ENCODE data around the gene OARD1.
"Not testable (repeated sequence)": the region's sequence is repeated elsewhere in the genome, so short reads cannot be mapped to it uniquely, and the experiment has no call there.

OARD1 gene, protein sequence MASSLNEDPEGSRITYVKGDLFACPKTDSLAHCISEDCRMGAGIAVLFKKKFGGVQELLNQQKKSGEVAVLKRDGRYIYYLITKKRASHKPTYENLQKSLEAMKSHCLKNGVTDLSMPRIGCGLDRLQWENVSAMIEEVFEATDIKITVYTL

DNA sequence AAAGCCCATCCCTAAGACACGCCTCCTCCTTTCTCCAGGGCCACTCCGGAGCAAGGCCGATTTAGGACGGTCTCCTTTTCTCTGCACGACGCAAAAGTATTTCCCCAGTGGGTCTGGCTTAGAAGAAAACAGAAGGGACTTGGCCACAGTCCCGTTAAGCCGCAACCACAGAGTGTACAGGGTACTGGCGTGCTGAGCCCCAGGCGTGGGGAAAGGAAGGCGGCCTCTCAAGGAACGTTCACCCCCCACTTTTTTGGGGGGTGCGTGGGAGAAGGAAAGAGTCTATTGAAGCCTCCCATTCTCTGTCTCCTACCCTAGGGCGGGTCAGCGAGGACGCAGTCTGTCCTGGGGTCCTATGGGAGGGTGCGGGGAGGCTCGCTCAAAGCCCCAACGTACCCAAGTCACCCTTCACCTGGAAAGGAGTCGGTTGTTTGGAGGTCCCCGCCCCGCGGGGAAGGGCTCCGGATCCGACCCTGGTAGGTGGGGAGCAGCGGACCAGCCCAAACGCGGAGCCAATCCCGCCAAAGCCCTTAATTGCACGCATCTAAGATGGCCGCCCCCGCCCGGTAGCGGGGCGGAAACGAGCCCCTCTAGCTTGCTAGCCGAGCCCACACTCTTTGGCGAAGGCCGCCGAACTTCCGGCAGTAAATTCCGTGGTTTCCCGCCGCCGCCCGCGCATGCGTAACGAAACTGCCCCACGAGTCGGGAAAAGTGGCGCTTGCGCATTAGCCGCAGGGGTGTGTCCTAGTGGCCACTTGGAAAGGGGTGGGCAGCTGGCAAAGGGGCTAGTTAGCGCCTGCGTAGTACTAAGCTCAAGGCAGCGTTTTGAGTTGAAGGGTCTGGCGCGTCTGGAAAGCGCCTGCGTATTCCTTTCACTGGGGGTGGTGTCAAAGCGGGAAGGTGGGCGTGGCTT, at the start of gene OARD1:
TSS of gene OARD1 (minus strand) at position 434 of the 913 bp plus-strand sequence. CDS start 722 bp downstream, outside the sequence.
- peak within 1 kb of the TSS; percentile 99 for H3K4me3 ChIP-seq (ENCODE audit: low read depth, low read length)
- peak; percentile 97 for DNase-seq (ENCODE audit: low read depth)

DNA sequence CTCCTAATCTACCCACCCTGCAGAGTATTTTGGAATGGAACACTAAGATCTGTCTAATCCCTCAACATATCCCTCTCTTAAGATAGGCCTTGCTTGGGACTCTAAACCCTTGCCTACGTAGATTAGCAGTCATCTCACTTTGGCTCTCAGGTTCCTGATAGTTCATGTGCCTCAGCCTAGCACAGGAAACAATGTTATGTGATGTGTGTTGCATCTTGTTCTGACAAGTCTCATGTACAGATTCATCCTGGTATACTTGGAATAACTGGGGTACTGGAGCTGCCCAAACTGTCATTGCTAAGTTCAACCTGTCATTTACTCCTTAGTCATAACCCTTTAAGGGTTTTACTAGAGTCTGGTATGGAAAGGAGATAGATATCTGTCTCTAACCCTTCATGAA, 47.9 kb upstream of the OARD1 start:
- DNase-seq (ENCODE audit: low read depth): no peak

DNA sequence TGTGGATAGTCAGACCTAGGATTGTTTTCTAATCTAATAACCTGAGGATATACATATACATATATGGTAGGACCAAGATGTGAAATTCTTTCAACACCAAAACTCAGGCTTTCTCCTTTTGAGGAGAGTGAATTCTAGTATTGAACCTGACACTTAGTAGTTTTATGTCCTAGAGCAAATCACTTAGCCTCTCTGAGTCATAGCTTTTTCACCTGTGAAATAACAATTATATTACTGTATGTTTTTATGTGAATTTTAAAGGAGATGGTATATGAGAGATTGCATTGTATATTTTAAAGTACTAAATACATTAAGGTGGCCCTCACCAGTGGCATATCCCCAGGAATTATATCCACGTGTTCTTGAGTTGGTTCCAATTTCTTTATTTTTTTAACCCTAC, 47.4 kb upstream of the OARD1 start:
- no peak for DNase-seq (ENCODE audit: low read depth)
- no peak overlapping the region for H3K4me3 ChIP-seq (ENCODE audit: low read depth, low read length)

More for the DNA sequence above, 47.9 kb upstream of the OARD1 start:
- no peak overlapping the region for H3K4me3 ChIP-seq (ENCODE audit: low read depth, low read length)

DNA sequence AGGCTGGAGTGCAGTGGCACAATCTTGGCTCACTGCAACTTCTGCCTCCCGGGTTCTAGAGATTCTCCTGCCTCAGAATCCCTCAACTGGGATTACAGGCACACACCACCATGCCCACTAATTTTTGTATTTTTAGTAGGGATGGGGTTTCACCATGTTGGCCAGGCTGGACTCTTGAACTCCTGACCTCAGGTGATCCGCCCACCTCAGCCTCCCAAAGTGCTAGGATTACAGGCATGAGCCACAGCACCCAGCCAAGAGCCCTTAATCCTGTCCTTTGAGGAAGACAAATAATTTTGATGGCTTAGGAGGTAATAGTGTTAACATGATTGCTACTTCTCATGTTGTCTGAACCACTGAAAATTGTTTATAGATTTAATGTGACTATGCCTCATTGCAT, 42.9 kb upstream of the OARD1 start:
- not testable (repeated sequence) for H3K4me3 ChIP-seq (ENCODE audit: low read depth, low read length)

DNA sequence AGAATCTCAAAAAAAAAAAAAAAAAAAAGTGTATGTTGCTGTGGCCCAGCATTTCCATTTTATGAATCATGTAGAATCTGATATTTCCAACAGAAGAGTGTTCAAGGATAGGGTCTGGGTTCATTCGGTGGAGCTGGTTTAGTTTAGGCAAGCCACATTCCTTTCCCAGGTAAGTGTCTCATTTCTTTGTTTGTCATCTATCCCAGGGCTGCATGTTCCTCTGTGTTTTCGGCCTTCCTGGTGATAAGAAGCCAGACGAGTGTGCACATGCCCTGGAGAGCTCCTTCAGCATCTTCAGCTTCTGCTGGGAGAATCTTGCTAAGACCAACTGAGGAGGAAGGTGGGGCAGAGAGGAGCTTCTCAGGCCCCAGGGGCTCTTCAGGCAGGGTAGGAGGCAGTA, 38.9 kb upstream of the OARD1 start:
- DNase-seq (ENCODE audit: low read depth): no peak
- no peak overlapping the region for H3K4me3 ChIP-seq (ENCODE audit: low read depth, low read length)

More for the DNA sequence above, 42.9 kb upstream of the OARD1 start:
- DNase-seq (ENCODE audit: low read depth): not testable (repeated sequence)

DNA sequence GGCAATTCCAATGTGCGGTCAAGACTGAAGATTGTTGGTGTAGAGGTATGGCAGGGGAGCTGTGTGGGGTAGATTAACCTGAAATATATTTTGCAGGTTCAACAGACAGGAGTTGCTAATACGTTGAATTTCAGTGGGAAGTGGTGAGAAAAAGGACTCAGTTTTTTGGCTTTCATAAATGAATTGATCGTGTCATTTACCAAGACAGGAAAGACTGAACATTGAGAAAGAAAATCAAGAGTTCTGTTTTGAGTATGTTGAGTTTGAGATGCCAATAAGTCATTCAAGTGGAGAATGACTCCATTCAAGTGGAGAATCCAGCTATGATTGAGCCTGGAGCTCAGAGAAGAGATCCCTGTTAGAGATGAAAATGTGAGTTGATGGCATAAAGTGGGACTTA, 31.7 kb upstream of the OARD1 start:
- no peak for DNase-seq (ENCODE audit: low read depth)
- H3K4me3 ChIP-seq (ENCODE audit: low read depth, low read length): no peak overlapping the region

DNA sequence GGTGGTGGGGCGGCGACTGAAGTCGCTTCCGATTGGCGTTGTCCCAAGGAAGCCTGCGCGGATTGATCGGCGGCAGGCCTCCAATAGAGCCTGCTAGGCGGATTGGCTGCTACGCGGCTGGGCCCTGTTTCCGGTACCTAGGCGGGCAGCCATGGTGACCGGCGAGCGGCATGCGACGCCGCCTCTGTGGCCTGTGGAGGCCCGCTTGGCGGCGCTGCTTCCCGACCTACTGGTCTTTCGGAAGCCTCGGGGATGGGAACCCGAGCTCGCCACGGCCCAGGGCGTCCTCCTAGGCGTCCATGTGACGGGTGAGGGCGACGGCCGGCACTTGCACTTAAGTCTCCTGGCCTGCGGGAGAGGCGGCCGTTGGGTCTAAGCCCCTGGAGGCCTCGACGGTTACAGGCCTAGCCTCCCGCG, 28.7 kb upstream of the OARD1 start:
- no peak for DNase-seq (ENCODE audit: low read depth)
- no peak overlapping the region for H3K4me3 ChIP-seq (ENCODE audit: low read depth, low read length)

DNA sequence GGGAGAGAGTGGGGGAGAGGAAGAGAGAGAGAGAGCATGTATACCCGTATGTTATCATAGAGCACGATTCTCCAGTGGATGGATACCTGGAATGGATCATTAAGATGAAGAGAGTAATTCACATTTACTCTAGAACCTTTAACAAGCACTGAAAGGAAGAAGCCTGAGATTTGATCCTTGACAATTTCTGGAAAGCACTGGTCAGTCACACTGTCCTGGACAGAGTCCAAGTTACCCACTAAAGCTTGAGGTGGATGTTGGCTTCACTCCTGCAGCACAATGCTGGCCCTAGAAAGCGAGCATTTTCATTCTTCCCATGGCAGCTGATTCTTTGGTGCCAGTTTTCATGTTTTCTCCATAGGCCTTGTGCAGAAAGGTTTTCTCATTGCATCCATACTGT, 26.2 kb upstream of the OARD1 start:
- no peak for DNase-seq (ENCODE audit: low read depth)
- no peak overlapping the region for H3K4me3 ChIP-seq (ENCODE audit: low read depth, low read length)

DNA sequence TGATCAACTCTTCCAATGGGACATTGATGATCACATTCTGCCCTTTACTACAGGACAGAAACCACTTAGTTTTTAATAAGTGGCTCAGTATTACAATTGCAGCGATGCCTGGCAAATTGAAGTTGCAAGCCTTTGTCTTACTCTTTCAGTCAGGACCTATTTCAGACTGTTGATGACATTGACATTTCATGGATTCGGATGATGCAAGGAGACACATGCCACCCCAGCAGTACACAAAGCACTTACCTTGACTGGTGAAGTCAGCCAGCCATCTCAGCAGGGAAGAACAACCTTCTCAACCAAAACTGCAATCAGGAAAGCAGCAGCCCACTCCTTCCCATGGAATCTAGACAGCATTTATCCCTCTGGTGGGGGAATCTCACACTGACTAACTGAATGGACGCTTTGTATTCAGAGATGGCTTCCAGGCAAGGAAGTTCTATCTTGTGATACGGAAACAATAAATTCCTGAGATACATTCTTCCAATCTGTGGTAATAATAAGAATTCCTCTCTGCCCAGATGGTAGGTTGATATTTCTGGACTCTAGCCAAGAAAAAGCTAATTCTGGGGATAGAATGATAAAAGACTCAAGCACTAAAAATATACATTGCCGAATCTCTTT, 25.4 kb upstream of the OARD1 start:
- H3K4me3 ChIP-seq (ENCODE audit: low read depth, low read length): no peak overlapping the region
- DNase-seq (ENCODE audit: low read depth): no peak

DNA sequence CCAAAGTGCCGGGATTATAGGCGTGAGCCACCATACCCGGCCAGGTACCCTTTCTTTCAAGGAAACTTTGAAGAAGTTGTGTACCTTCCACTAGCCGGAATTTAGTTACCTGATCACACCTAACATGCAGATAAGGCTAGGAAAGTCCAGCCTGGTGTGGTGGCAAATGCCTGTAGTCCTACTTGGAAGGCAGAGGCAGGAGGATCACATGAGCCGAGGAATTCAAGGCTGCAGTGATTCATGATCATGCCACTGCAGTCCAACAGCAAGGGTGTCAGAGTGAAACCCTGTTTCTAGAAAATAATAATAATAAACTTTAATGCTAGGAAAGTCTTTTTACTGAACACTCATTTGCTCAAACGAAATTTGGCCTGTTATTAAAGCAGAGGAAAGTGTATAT, 21.6 kb upstream of the OARD1 start:
- no peak overlapping the region for H3K4me3 ChIP-seq (ENCODE audit: low read depth, low read length)
- no peak for DNase-seq (ENCODE audit: low read depth)

DNA sequence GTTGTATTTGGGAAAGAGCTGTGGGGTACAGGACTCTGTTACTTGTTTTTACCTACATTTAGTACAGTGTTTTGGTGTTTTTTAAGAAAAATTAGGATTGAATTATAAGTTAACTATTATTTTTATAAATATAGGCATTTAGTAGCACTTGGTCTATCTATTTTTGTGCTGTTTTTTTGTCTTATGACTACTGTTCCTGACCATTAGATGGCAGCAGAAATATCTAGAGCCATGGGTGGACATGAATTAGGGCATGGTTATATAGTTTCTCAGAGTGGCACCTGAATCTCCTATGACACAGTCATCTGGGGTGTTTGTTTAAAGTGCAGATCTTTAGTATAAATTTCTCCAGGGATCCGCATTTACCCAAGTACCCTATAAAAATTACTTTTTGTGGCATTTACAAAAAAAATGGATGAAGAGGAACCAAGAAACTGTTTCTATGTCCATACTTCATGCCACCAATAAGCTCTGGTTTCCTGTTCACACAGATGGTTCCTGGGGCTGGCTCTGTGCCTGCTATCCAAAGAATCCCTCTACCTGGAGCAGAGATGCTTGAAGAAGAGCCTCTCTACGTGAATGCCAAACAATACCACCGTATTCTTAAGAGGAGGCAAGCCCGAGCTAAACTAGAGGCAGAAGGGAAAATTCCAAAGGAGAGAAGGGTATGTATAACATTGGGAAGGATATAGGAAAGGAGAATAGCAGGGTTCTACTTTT, 20.4 kb upstream of the OARD1 start:
- no peak for DNase-seq (ENCODE audit: low read depth)
- H3K4me3 ChIP-seq (ENCODE audit: low read depth, low read length): no peak overlapping the region

DNA sequence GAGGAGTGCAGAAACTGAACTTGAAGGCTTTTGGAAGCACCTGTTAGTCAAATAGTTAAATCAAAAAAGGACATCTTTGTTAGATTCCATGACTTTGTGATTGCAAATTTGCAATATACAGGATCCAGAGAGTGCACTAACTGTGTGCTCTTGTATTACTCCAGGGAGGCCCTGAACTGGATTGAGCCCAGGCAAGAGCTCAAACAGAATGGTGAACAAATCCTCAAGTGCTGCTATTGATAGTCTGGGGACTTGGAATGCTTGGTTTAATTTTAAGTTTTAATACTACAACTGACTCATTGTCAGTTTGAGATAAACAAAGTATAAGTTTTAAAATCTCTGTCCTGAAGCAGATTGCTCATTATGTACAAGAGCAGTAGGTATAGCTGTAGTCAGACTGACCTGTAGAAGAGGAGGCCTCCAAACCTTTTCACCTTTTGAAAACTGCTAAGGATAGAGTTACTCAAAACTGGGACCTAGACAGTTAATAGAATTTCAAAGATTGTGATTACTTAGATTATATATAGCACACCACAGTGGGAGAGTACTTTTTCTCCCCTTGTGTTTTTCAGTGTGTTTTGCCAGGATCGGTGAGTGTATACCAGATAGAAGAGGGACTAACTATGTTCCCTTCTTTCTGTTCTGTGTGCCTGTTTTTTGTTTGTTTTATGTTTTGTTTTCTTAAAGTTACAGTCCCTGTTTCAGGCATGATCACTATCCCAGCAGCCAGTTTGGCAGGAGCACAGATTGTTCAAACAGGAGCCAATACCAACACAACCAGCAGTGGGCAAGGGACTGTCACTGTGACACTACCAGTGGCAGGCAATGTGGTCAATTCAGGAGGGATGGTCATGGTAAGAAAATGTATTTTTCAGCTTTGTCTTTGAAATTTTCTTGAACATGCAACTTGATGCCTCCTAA, 18.9 kb upstream of the OARD1 start:
- H3K4me3 ChIP-seq (ENCODE audit: low read depth, low read length): no peak overlapping the region
- DNase-seq (ENCODE audit: low read depth): no peak

DNA sequence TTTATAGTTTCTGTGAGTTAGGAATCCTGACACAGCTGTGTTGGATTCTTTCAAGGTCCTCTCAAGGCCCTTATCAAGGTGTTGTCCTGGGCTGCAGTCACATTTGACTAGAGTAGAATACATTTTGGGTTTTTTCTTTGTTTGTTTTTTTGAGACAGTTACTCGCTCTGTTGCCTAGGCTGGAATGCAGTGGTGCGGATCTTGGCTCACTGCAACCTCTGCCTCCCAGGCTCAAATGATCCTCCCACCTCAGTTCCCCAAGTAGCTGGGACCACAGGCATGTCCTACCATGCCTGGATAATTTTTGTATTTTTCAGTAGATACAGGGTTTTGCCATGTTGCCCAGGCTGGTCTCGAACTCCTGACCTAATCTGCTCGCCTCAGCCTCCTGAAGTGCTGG, 16.3 kb upstream of the OARD1 start:
- no peak for DNase-seq (ENCODE audit: low read depth)
- no peak overlapping the region for H3K4me3 ChIP-seq (ENCODE audit: low read depth, low read length)

DNA sequence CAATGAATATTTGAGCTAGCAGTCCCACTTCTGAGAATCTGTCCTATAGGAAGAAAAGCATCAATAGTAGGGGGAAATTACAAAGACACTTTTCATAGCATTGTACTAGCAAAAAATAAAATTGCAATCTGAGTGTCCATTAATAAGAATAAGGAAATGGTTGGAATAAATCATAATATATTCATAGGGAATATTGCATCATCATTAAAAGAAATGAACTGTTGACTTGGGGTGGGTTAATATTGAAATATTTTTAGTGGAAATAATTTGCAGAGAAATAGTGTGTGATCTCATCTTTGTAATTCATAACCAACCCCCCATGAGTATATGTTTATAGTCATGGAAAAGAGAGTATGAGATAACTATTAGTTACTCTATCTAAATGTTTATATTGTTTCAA, 13.0 kb upstream of the OARD1 start:
- DNase-seq (ENCODE audit: low read depth): no peak

DNA sequence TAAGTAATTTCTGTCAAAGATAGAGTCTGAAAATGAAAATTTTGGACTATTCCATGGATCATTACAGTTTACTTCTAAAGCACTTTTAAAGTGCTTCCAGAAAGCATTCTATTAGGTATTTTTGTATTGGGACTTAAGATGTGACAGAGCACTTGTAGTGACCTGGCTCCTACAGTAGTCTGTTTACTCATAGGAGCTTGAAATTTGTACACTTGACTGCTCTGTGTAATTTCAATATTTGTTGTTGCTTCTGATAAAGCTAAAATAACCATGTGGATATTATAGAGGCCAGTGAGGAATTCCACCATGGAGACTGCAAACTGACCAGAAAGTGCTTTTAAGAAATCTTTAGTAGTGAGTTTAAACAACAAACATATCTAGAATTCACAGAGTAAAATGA, 10.9 kb upstream of the OARD1 start:
- H3K4me3 ChIP-seq (ENCODE audit: low read depth, low read length): no peak overlapping the region
- DNase-seq (ENCODE audit: low read depth): no peak

More for the DNA sequence above, 13.0 kb upstream of the OARD1 start:
- H3K4me3 ChIP-seq (ENCODE audit: low read depth, low read length): no peak overlapping the region

DNA sequence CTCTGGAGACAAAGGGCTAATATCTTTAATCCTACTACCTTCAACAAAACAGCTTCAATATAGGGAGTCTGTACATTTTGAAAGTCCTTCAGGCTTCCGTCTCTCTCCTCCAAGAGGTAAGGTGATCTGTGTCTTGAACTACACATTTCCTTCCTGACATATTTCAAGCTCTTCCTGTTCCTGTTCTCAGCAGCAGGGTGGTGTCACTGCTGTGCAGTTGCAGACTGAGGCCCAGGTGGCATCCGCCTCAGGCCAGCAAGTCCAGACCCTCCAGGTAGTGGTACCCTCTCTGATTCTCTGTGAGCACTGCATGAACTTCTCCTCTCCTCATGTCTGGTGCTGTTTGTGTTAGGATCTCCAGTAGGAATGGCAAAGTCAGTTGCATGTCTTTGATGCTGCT, 8.5 kb upstream of the OARD1 start:
- no peak for DNase-seq (ENCODE audit: low read depth)
- H3K4me3 ChIP-seq (ENCODE audit: low read depth, low read length): no peak overlapping the region

DNA sequence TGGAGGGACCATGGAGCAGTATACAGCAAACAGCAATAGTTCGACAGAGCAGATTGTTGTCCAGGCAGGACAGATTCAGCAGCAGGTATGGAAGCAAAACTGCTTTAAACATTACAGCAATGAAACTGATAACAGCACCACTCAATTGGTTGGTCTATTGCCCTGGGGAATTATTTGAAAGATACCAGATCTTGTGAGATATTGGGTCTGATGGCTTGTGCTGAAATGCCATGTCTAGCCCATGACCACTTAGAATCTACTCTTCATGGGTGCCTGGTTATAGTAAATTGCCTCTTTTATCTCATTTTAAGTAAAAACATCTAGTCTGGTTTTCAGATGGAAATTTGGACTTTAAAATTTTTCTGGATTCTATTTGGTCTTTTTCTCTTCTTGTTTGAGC, 6.9 kb upstream of the OARD1 start:
- no peak overlapping the region for H3K4me3 ChIP-seq (ENCODE audit: low read depth, low read length)
- DNase-seq (ENCODE audit: low read depth): no peak

DNA sequence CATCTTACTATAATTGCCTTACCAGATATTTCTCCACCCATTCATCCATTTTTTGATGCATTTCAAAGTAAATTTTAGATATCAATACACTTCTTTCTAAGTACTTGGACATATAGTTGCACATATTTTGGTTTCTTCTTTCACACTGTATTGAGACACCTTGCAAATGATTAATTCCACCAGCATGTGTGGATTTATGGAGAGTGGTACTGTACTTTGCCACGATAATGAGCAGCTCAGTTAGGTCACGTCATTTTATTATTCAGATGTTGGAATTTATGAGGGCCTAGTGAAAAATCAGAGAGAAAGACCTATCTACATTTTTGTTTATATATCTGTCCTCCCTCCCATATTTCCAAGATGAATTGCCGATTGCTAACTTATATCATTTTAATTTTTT, 5.9 kb upstream of the OARD1 start:
- DNase-seq (ENCODE audit: low read depth): no peak
- H3K4me3 ChIP-seq (ENCODE audit: low read depth, low read length): no peak overlapping the region

DNA sequence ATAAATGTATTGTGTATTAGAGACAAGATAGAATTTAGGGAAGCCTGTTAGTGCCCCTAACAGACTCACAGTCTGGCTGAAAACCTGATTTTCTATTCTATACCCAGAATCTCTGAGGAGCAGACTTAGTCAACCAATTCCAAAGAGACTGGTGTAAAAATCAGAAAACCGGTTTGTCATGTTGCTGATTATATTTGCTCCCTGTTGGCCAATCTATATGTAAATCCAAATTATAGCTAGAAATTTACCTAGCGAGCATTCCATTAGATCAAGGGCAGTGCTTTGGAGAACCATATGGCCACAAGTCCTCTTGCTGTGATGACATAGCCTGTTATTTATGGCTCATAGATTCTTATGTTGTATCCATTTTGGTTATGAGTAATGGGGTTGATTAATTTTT, 5.4 kb upstream of the OARD1 start:
- no peak for DNase-seq (ENCODE audit: low read depth)
- no peak overlapping the region for H3K4me3 ChIP-seq (ENCODE audit: low read depth, low read length)

Data from skeletal muscle cell (primary cell).